Natural killer cell (primary cell): ENCODE data around the gene MISP. TPM values are rescaled to one million over a fixed set of nuclear protein-coding genes. Genes with fewer than 3 reads are reported as not detected.
"Not testable (repeated sequence)": the region's sequence is repeated elsewhere in the genome, so short reads cannot be mapped to it uniquely, and the experiment has no call there.

Experiments used
- ATAC-seq, 3 donors: fragments of 150-1000 bp in 2 of 3; fragments of 200-7000 bp in 1 of 3; cut with Tn5 transposase; 1 replicate in 1 of 3; 2 replicates in 2 of 3; pipeline ENCODE4 v1.10.0; 2021; ENCODE audit warnings: mild to moderate bottlenecking in 2 of 3, moderate library complexity in 2 of 3
- DNase-seq, 2 donors: peaks; one replicate each; pipeline versions ENCODE4 v3.0.0 to v3.0.0-alpha.2; 2013 to 2021; ENCODE audit warnings: mixed read lengths in 1 of 2
- H3K27ac ChIP-seq: one replicate; pipeline ENCODE4 v1.5.1; 2013; ENCODE audit warnings: mild to moderate bottlenecking, low read length
- H3K27me3 ChIP-seq: one replicate; pipeline ENCODE4 v1.6.1; 2013; ENCODE audit warnings: low read length; ENCODE audit not compliant: control insufficient read depth, insufficient read depth
- H3K36me3 ChIP-seq: one replicate; pipeline ENCODE4 v1.6.1; 2013; ENCODE audit warnings: low read length; ENCODE audit not compliant: control insufficient read depth, insufficient read depth
- H3K4me1 ChIP-seq: one replicate; pipeline ENCODE4 v1.6.1; 2013; ENCODE audit warnings: low read length; ENCODE audit not compliant: control insufficient read depth, insufficient read depth
- H3K4me3 ChIP-seq: one replicate; pipeline ENCODE4 v1.5.1; 2013; ENCODE audit warnings: low read length
- H3K9me3 ChIP-seq: one replicate; pipeline ENCODE4 v1.6.1; 2013; ENCODE audit warnings: low read length; ENCODE audit not compliant: control insufficient read depth, insufficient read depth
- H3K27ac Mint-ChIP-seq, 2 donors: one replicate each; pipeline ENCODE4 v1.8.0; 2022; ENCODE audit warnings: mild to moderate bottlenecking in 2 of 2, mixed read lengths in 2 of 2, moderate library complexity in 1 of 2
- H3K27me3 Mint-ChIP-seq, 2 donors: one replicate each; pipeline ENCODE4 v1.8.0; 2022; ENCODE audit warnings: low read depth in 2 of 2, mixed read lengths in 2 of 2
- H3K36me3 Mint-ChIP-seq: one replicate; pipeline ENCODE4 v1.8.0; 2022; ENCODE audit warnings: mixed read lengths
- H3K4me1 Mint-ChIP-seq, 2 donors: one replicate each; pipeline ENCODE4 v1.8.0; 2022; ENCODE audit warnings: mixed read lengths in 2 of 2
- H3K4me3 Mint-ChIP-seq: one replicate; pipeline ENCODE4 v1.8.0; 2022; ENCODE audit warnings: mild to moderate bottlenecking, moderate library complexity, mixed read lengths
- H3K9me3 Mint-ChIP-seq, 2 donors: one replicate each; pipeline ENCODE4 v1.8.0; 2022; ENCODE audit warnings: mixed read lengths in 2 of 2
- WGBS: methylation state at CpG from one replicate; pipeline ENCODE4 v1.1.7; 2013; ENCODE audit warnings: missing lambda C conversion rate; ENCODE audit not compliant: insufficient coverage; 5-methylcytosine and 5-hydroxymethylcytosine counted together
- intact Hi-C: fragments of 100-400 bp; cut with micrococcal nuclease; formaldehyde crosslinking; loops from one replicate; pipeline ENCODE4 v1.14.2; 2022
- total RNA-seq, 4 donors: library from RNA; stranded (reverse); fragments of 120-200 nt in 1 of 4; gene quantifications; one replicate each; pipeline versions ENCODE4 v1.2.3 to v1.2.4, GENCODE V29; 2013 to 2022
- TF ChIP-seq, protein P1 (sequence below): fragments of 200-600 bp; IDR thresholded peaks from one replicate; pipeline ENCODE4 v1.8.0; 2022; ENCODE audit warnings: antibody characterized with exemption

The MISP gene
- total RNA-seq, 3 donors from 2014 or later (not counting 1 experiment from before 2014, with no cell fraction given), result not detected

DNA sequence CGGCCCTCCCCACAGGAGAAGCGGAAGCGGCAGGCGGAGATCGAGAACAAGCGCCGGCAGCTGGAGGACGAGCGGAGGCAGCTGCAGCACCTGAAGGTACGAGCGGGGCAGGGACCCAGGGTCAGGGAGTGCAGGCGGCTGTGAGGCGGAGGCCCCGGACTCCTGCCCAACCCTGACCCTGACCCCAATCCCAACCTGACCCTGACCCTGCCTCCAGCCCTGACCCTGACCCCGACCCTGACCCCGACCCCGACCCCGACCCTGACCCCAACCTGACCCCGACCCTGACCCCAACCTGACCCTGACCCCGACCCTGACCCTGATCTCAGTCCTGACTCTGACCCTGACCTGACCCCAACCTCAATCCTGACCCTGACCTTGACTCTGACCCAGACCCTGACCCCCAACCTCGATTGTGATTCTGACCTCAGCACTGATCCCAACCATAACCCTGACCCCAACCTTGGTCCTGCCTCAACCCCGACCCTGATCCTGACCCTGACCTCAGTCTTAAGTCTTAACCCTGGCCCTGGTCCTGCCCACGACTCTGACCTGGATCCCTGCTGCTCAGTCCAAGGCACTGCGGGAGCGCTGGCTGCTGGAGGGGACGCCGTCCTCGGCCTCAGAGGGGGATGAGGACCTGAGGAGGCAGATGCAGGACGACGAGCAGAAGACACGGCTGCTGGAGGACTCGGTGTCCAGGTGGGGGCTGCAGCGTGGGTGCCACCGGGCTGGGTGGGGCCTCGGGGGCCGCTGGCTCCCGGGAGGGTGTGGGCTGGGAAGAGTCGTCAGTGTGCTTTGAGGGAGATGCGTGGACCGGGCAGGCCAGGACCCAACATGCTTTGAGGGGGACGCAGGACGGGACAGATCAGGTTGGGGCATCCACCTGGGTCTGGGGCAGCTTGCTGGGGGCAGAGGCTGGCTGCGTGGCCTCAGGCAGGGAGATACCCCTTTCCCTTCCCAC is 23.6 kb upstream of the MISP start:
- TF ChIP-seq, protein P1, sequence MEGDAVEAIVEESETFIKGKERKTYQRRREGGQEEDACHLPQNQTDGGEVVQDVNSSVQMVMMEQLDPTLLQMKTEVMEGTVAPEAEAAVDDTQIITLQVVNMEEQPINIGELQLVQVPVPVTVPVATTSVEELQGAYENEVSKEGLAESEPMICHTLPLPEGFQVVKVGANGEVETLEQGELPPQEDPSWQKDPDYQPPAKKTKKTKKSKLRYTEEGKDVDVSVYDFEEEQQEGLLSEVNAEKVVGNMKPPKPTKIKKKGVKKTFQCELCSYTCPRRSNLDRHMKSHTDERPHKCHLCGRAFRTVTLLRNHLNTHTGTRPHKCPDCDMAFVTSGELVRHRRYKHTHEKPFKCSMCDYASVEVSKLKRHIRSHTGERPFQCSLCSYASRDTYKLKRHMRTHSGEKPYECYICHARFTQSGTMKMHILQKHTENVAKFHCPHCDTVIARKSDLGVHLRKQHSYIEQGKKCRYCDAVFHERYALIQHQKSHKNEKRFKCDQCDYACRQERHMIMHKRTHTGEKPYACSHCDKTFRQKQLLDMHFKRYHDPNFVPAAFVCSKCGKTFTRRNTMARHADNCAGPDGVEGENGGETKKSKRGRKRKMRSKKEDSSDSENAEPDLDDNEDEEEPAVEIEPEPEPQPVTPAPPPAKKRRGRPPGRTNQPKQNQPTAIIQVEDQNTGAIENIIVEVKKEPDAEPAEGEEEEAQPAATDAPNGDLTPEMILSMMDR, result no peak
- Histone ChIP-seq H3K9me3 (no peaks in the 10 kb centered on the region), H3K4me3 (no peak overlapping the region), H3K4me1 (peaks cover 3% of the 10 kb centered on the region), H3K27ac (no peak overlapping the region), H3K36me3 (no peaks in the 10 kb centered on the region), H3K27me3 (no peaks in the 10 kb centered on the region)
- DNase-seq (no peak), ATAC-seq (no peak)
- Mint-ChIP-seq H3K9me3 (no peaks in the 10 kb centered on the region), H3K27me3 (peaks cover 0 to 3% of the 10 kb centered on the region in 2 donors), H3K4me1 (no peaks in the 10 kb centered on the region), H3K36me3 (no peaks in the 10 kb centered on the region), H3K4me3 (no peak overlapping the region), H3K27ac (no peak overlapping the region)
- 88% methylated on average over 43 of the region's 43 CpGs for WGBS
- intact Hi-C loops, result no loop called here

- no peak for ATAC-seq
- intact Hi-C loops, result no loop called here
- Histone ChIP-seq H3K4me3 (no peak overlapping the region), H3K27me3 (no peaks in the 10 kb centered on the region), H3K4me1 (peaks cover 10% of the 10 kb centered on the region), H3K27ac (no peak overlapping the region), H3K36me3 (no peaks in the 10 kb centered on the region), H3K9me3 (no peaks in the 10 kb centered on the region)
- Mint-ChIP-seq H3K4me3 (no peak overlapping the region), H3K27ac (no peak overlapping the region), H3K36me3 (no peaks in the 10 kb centered on the region), H3K9me3 (no peaks in the 10 kb centered on the region), H3K4me1 (peaks cover 0 to 7% of the 10 kb centered on the region in 2 donors), H3K27me3 (peaks cover 0 to 3% of the 10 kb centered on the region in 2 donors)
- TF ChIP-seq, protein P1, result no peak
- DNase-seq, result no peak
- WGBS, result 70% methylated on average over 26 of the region's 26 CpGs
These were observed 22.9 kb upstream of the MISP start for GRCh38 chr19:728011-728410.

DNA sequence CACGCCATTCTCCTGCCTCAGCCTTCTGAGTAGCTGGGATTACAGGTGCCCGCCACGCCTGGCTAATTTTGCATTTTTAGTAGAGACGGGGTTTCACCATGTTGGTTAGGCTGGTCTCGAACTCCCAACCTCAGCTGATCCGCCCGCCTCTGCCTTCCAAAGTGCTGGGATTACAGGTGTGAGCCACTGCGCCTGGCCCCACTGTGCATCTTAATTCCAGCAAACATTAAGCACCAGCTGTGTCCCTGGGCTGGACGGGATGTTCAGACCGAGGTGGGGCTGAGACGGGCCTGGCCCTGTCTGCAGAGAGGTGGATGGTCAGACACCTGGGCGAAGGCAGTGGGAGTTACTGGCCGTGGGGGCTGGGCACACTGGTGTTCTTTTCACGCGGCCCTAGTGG is 21.3 kb upstream of the MISP start:
- H3K27me3 Mint-ChIP-seq, H3K27me3 ChIP-seq, H3K9me3 ChIP-seq, H3K9me3 Mint-ChIP-seq, H3K4me3 Mint-ChIP-seq, H3K36me3 Mint-ChIP-seq, H3K36me3 ChIP-seq, H3K4me3 ChIP-seq, H3K27ac ChIP-seq, ATAC-seq, DNase-seq, H3K27ac Mint-ChIP-seq, intact Hi-C loops: not testable (repeated sequence)
- peaks cover 0 to 19% of the 10 kb centered on the region in 2 donors for H3K4me1 Mint-ChIP-seq
- 94% methylated on average over 15 of the region's 15 CpGs for WGBS
- peaks cover 26% of the 10 kb centered on the region for H3K4me1 ChIP-seq

DNA sequence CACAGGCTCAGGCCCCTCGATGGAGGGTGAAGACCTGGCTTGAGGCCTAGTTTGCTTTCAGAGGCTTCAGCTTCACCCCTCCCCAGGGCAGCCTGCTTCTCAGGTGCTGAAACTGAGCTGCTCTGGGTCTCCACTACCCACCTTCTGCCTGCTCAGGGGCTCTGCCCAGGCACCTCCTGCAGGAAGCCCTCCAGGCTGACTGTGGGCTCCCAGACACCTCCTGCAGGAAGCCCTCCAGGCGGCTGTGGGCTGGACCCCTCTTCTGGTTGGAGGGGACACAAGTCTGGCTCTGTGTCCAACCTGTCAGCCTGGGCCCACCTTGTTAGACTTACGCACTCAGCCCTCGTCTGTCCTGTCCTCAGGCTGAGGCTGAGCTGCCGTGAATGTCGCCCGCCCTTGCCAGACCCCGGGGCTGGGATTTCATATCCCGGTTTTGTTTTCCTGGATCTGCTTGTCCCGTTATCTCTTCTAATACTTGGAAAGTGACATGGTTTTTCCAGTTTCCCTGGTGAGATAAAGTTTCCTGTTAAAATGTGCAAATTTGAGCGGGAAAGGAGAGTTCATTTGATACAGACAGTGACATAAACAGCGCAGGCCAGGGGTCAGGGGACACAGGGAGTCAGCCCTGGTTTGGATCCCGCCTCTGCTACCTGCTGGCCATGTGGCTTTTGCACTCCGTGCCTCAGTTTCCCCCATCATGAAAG is 20.8 kb upstream of the MISP start:
- DNase-seq (no peak), ATAC-seq (no peak)
- TF ChIP-seq, protein P1, result no peak
- Mint-ChIP-seq H3K9me3 (no peaks in the 10 kb centered on the region), H3K36me3 (no peaks in the 10 kb centered on the region), H3K4me1 (peaks cover 0 to 19% of the 10 kb centered on the region in 2 donors), H3K4me3 (no peak overlapping the region), H3K27me3 (peaks cover 0 to 3% of the 10 kb centered on the region in 2 donors), H3K27ac (no peak overlapping the region)
- peaks cover 26% of the 10 kb centered on the region for H3K4me1 ChIP-seq
- no peaks in the 10 kb centered on the region for H3K36me3 ChIP-seq
- intact Hi-C loops, result no loop called here
- 94% methylated on average over 14 of the region's 14 CpGs for WGBS
- no peak overlapping the region for H3K4me3 ChIP-seq
- no peaks in the 10 kb centered on the region for H3K27me3 ChIP-seq
- H3K27ac ChIP-seq, result no peak overlapping the region
- no peaks in the 10 kb centered on the region for H3K9me3 ChIP-seq
